ENCODE measurements around the gene CFAP410.

- TF ChIP-seq STAT6 (CRISPR knock-in tag; conservative IDR thresholded peaks at IDR 0.05; ENCODE audit: low read depth) = no peak
- TF ChIP-seq CTCF (IDR thresholded peaks at IDR 0.05) = no peak
- TF ChIP-seq GABPB1 (CRISPR knock-in tag; IDR thresholded peaks at IDR 0.05) = no peak
- TF ChIP-seq USF2 (CRISPR knock-in tag; IDR thresholded peaks at IDR 0.05) = no peak
- no peak for TF ChIP-seq RELA (CRISPR knock-in tag; IDR thresholded peaks at IDR 0.05; ENCODE audit: borderline replicate concordance)
- no peak for TF ChIP-seq ZNF317 (CRISPR knock-in tag; IDR thresholded peaks at IDR 0.05; ENCODE audit: borderline replicate concordance, low read depth)
Measured at GRCh38 chr21:44331650-44332307, 7.4 kb downstream of the CFAP410 start.
